ENCODE data around the gene LAP3.

The LAP3 gene

DNA sequence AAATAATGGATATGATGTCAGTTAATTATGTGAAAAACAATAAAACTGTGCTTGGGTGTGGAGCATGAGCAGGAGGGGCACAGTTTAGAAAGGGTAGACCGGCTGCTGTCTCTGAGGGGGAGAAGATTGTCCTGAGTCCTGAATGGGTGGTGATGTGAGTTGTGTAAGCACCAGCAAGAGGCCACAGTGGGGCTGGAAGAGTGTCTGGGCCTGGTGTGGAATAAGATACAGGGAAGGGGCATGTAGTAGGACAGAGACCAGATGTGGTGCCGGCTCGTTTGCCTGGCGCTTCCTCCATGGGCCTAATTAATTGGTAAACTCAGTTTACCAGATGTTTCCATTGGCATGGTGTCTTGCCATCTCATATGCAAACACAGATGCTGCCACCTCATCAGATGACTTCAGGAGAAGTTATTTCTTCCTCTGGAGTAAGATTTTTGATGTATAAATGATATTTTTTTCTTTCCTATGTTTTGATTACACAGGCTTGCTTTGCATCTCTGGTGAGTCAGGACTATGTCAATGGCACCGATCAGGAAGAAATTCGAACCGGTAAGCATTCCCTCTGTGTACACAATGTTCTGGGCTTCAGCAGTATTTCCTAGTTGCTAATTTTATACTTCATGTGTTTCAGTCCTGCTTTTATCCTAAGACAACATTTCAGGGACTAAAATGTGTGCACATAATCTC lies 42.6 kb downstream of the LAP3 start:
- no peak for DNase-seq

DNA sequence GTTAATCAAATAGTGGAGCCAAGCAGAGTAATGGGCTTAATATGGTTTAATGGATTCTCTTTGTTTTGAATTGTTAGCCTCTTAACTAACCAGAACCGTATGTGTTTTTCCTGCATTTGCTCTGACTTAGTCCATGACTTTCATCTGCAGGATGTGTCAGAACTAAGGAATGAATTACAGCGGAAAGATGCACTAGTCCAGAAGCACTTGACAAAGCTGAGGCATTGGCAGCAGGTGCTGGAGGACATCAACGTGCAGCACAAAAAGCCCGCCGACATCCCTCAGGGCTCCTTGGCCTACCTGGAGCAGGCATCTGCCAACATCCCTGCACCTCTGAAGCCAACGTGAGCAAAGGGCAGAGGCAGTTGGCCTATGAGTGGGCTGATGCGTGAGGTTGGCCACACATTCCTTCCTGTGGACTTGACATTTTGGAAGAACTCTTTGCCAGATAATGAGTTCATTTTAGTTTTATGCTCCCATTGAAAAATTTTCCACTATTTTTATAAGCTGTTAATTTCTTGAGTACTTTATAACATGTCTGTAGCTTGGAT lies 46.5 kb downstream of the LAP3 start:
- DNase-seq, result no peak

DNA sequence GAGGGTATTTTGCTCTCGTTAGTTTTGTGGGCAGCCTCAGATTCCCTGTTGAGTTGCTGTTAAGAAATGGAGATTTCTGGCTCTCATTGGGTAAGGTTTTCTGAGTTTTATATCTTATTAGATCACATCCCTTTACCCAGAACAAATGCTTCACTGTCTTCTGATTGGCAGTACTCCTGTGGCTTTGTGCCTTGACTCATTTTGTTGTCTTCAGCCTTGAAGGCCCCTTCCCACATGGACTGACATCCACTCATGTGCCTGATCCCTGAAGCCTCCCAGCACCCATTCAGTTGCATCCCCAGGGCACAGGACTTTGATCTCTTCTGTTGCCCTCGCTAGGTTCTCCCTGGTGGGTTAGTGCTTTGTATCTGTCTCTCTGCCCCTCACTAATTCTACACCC lies 47.8 kb downstream of the LAP3 start:
- DNase-seq, result no peak

DNA sequence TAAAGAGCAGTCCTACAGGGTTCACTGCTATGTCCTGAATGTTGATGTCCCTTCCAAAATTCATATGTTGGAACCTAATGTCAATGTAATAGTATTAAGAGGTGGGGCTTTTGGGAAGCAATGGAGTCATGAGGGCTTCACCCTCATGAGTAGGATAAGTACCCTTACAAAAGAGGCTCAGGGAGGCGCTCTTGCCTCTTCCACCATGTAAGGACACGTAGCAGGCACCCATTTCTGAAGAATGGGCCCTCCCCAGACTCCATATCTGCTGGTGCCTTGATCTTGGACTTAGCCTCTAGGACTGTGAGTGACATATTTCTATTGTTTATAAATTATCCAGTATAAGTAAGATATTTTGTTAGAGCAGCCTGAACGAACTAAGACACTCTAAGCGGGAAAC lies 53.2 kb downstream of the LAP3 start:
- DNase-seq, result no peak

DNA sequence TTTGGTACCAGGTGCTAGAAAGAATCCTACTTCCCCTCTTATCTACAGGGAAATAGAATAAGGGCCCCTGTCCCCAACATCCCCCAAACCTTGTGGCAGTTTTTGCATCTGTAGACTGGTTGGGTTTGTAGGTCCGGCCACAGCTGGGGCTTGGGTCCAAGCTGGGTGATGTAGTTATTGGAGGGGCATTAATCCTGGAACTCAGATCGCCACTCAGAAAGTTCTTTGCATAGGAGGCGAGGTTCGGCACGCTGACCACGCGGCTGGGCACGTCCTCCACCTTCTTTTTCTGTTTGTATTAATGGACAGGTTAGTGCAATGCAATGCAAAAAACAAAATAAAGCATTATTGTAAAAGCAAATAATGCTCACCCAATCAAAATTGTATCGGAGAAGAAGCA lies 56.6 kb downstream of the LAP3 start:
- DNase-seq, result no peak

DNA sequence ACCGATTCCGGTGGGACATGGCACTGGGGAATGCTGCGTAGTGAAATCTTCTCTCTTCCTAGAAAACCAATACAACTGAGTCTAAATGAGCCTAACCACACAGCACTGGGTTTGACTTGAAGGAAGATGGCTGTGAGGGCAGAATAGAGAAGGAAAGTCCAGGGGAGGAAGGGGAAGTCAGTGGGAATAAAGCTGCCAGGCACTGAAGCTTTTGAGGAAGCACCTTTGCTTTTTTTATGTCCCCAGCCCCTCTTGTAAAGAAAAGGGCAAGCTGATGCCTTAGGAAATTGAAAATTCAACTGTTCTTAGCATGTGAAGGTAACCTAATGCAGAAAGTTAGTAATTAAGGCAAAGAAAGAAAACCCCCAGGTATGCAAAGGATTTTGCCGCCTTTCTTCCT lies 58.1 kb downstream of the LAP3 start:
- no peak for DNase-seq

DNA sequence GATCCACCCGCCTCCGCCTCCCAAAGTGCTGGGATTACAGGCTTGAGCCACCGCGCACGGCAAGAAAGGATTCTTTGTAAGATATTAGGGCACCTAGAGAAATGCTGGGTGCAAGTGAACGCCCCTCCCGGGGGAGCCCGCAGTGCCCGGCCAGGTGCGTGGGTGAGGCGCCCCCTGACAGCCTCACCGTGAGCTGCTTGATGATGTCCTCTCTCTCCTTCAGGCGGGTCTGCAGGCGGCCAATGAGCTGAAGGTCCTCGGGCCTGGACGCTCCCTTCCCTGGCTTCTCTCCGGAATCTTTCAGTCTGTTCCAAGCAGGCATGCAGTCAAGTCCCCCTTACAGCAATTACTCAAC lies 59.3 kb downstream of the LAP3 start:
- DNase-seq, result no peak

DNA sequence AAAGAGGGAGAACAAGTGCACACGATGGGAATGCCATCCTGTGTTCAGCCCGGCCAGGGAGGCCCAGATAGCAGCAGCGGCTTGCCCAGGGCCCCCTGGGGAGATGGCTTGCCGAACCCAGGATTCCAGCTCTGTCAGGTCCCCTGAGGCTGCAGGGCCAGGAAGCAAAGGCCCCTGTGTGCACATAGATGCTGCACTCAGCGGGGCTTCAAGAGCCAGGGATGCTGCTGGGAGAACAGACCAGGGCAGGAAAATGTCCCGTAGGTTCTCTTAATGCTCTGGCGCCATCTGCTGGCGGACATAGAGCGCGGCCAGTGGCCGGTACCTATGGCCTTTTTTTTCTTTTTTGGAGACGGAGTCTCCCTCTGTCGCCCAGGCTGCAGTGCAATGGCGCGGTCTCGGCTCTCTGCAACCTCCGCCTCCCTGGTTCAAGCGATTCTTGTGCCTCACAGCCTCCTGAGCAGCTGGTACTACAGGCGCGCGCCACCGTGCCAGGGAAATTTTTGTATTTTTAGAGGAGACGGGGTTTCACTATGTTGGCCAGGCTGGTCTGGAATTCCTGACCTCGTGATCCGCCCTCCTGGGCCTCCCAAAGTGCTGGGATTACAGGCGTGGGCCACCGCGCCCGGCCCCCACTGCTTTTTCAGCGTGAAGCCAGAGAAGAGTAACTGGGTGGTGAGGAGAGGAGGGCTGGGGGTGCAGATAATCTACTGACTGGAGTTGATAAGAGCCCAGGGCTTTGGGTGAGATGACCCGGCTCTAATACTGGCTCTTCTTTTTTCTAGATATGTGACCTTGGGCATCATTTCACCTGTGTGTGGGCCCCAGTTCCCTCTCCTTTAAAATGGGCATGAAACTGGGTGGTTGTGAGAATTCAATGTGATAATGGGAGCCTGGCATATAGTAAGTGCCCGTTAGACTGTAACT lies 60.0 kb downstream of the LAP3 start:
- DNase-seq, result peak; percentile 84

DNA sequence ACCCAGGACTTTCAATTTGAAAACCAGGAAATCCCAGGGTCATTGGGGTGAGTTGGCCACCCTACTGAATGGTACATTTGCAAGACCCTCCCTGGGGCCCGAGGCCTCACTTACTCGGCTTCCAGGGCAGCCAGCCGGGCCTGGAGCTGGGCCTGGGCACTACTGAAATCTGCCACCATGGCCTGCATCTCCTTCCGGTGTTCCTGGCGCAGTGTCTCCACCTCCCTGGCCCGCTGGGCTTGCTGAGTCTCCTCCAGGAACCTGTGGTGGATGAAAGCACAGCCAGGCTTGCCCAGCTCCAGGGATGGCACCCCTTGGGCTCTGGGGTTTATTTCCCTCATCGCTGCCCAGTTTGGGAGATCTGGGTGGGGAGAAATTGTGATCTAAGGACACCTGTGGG lies 62.1 kb downstream of the LAP3 start:
- DNase-seq, result no peak

DNA sequence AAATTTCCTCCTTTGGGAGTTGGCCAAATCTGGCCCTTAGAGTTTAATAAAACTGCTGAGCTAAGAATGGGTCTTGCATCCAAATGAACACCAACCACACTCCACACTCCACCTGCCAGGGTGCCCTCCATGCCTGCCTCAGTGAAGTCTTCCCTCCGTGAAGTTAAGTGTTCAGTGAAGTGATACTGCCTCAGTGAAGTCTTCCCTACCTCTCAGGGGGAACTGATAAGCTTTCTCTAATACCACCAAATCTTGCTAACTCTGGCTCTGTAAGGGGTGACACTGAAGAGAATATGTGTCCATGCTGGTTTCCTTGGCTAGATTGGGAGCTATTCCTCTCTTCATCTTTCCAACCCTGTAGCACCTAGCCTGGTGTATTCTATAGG lies 65.4 kb downstream of the LAP3 start:
- no peak for DNase-seq

DNA sequence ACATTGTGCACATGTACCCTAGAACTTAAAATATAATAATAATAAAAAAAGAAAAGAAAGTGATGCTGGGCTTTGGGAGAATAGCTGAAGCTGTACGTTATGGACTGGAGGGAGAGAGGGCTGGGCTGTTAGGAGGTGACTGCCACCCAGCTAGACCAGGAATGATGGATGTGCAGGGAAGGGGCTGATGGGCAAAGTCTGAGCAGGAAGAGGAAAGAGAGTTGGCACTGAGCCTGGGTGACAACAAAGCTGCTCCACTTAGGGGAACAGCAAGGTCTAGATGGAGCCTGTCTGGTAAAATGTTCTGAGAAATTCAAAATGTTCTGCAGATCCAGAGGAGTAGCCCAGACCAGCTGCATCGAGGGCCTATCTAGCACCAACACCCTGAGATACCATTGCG lies 69.7 kb downstream of the LAP3 start:
- no peak for DNase-seq

DNA sequence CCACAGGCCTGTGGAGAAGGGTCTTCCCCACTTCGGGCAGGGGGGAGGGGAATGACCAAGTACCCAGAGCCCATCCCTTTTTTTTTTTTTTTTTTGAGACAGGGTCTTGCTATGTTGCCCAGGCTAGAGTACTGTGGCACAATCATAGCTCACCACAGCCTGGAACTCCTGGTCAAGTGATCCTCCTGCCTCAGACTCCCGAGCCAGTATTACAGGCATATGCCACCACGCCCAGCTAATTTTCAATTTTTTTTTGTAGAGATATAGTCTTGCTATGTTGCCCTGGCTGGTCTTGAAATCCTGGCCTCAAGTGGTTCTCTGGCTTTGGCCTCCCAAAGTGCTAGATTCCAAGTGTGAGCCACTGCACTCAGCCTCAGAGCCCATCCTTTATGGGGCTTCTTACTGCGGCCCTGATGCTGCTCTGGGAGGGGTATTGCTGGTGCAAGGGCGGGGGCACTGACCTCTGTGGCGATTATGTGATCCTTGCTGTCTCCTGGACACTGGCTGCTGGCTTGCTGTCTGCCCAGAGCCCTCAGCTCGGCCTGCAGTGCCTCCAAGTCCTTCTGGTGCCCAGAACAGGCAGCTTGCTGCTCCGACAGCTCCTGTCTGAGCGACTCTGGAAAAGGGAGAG lies 70.3 kb downstream of the LAP3 start:
- DNase-seq, result no peak

DNA sequence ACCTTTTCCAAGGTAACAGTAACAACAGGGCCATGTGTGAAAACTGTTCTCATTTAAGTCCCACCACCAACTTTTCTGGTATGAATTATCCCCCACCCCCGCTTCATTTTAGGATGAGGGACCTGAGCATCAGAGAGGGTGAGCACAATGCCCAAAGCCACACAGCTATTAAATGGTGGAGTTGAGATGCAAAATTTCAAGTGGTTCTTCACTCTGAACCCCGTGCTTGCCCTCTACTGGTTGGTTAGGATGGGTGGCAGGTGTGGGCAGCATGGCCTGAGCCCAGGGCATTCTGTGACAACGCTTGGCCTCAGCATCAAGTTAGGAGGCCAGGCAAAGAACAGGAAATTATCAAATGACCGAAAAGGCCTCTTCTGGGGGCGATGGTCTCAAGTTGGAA lies 70.9 kb downstream of the LAP3 start:
- DNase-seq, result no peak

DNA sequence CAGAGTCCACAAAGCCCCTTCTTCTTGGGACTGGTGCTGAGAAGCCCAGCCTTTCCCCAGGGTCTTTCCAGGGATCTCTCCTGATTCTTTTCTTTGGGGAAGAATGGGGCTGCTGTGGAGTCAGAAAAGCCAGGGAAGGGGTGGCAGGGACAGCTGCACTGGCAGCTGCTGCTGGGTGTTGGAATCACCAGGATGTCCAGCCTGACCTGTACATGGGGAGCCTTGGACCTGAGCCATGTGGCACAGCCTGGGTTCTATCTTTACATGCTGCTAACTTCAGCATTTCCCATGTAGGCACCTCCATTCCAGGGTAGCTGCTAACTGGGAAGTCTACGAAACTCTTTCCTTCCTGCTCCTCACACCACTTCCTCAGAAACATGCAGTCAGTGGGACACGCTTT lies 73.4 kb downstream of the LAP3 start:
- no peak for DNase-seq

DNA sequence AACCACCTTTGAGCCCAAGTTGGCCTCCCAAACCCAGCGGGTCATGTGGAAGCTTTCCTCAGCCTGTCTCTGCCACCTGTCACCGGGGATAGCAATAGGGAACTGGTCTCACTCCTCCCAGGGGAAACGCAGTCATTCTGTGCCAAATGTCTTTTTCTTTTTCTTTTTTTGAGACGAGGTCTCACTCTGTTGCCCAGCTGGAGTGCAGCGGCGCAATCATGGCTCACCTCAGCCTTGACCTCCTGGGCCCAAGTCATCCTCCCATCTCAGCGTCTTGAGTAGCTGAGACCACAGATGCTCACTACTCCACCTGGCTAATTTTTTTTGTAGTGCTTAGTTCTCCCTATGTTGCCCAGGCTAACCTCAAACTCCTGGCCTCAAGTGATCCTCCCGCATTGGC lies 77.7 kb downstream of the LAP3 start:
- DNase-seq, result no peak

DNA sequence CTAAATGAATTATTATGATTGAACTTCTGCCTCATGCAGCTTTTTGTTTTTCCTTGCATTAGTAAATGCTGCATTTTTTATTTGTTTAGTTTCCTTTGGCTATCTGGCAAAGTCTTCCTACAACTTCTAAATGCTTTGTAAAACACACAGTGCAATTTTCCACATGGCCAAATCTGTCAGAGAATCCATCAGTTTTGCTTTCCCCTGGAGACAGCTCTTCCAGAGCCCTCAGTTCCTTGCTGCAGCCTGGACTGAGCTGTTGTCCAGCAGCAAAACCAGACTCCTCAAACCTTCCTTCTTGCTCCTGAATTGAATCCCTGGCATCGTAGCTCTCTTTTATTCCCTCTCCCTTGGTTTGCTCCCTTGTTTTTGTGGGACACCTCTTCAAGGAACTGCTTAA lies 80.1 kb downstream of the LAP3 start:
- no peak for DNase-seq

All from midbrain (tissue), 1 donor.